SK-N-MC (cell line): ENCODE data around the gene LRG1.

Experiments
- EZH2 ChIP-seq: fragments of 200-600 bp; sonication (generic); IDR thresholded peaks from one replicate; pipeline ENCODE4 v1.6.1; 2017; ENCODE audit warnings: antibody characterized with exemption
- FOXP2 ChIP-seq: optimal IDR thresholded peaks from 2 replicates; pipeline ENCODE3; 2011; ENCODE audit warnings: mild to moderate bottlenecking, moderate library complexity; ENCODE audit not compliant: insufficient read depth; ENCODE audit errors: extremely low read length, control extremely low read depth
- POLR2AphosphoS5 ChIP-seq: IDR thresholded peaks from 2 replicates; pipeline ENCODE4 v1.6.1; 2012; ENCODE audit warnings: mild to moderate bottlenecking, low read depth, low read length, borderline replicate concordance

- TF ChIP-seq EZH2 (no peak), FOXP2 (no peak), POLR2AphosphoS5 (no peak)
Measured at GRCh38 chr19:4502282-4503131, 37.3 kb downstream of the LRG1 start.
